ENCODE data around the gene POTEB.
"Not testable (repeated sequence)": the region's sequence is repeated elsewhere in the genome, so short reads cannot be mapped to it uniquely, and the experiment has no call there.

- TF ChIP-seq POLR2A (IDR thresholded peaks at IDR 0.05; ENCODE audit: low read length); GATA1 (IDR thresholded peaks at IDR 0.05; ENCODE audit: low read depth, low read length): not testable (repeated sequence)
Observed at GRCh38 chr15:21890955-21891354, 13.4 kb upstream of the POTEB start.

All from erythroblast (primary cell).